T-helper 1 cell (primary cell): ENCODE results near the gene WFDC10A.
"Not testable (repeated sequence)": the region's sequence is repeated elsewhere in the genome, so short reads cannot be mapped to it uniquely, and the experiment has no call there.

Source experiments
- DNase-seq, 5 donors: peaks; one replicate each; pipeline ENCODE4 v3.0.0-alpha.2; 2012 to 2020
- total RNA-seq, 4 donors: gene quantifications; one replicate each; lab custom pipeline; 2026; lab: John Stamatoyannopoulos, UW

Gene WFDC10A
- total RNA-seq, result 0 reads per million in 4 donors

DNA sequence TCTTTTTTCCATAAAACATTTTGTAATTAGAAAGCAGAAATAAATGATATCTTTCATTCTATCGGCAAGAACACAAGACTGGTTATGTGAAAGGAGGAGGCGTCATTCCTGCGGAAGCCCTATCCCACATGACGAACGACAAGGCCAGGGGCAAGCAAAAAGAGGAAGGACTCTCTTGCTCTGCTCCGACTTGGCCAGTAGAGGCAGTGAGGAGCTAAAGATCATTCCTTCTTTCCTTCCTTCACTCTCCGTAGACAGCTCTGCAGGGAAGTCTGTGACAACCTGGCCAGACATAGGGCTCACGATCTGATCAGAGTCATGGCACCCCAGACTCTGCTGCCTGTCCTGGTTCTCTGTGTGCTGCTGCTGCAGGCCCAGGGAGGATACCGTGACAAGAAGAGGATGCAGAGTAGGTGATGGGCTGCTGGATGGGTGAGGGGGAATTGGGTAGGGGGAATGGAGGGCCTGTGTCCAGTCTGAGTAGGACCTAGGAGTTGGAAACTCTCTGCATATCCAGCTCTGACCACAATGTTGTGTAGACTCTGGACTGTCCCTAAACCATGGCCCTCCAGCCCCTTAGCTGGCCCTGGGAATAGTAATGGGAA, at the start of gene WFDC10A:
TSS of gene WFDC10A (plus strand) at position 244 of the 605 bp plus-strand sequence. CDS start at position 319, 75 bp downstream.
- DNase-seq, result peak in 1 of 5 donors; percentile 7

DNA sequence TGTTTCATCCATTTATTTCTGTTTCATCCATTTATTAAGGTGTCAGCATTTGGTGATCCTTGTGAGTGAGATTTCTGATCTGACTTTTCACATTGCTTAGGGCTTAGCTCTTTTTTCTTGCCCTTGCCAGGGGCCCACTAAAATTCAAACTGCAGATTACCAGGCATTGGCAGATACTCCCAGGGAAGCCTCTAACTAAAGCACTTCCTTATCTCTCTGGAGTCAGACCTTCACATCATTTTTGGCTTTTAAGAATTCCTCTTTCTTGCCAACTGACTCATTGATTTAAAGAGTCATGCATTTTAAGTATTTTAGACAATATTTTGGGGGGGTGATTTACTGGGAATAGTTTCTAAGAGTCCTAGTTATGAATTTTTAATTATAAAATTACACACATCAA, 47.8 kb upstream of the WFDC10A start:
- DNase-seq, result no peak

DNA sequence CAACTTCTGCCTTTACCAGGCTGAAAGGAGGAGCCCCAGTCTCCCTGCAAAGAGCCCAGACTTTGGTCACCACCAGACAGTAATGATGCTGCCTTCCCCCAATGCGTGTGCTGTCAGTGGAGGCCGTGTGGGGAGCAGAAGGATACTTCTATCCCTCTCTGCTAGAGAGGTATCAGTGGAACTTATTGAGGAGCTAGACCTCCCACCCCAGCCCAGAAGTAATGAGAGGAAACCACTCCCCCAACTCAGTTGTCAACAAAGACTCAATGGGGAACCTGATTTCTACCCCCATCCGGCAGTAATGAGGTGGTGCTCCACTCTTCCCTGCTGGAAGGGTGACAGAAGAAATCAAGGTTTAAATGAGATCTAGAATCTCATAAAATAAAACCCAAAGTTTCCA, 46.0 kb upstream of the WFDC10A start:
- no peak for DNase-seq

- DNase-seq, result not testable (repeated sequence)
Observed at GRCh38 chr20:45584294-45584693, 45.2 kb upstream of the WFDC10A start.

DNA sequence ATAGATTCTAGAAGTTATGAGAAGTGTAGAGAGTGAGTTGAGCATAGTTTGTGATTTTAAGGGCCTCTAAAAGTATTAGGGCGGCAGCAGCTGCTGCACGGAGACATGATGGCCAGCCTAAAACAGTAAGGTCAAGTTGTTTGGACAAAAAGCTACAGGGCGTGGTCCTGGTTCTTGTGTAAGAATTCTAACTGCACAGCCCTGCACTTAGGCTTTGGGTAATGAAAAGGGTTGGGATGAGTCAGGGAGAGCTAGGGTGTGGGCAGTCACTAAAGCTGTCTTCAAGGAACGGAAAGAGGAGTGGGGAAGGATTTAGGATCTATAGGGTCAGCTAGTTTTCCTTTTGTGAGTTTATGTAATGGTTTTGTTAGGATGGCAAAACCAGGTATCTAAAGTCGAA, 43.6 kb upstream of the WFDC10A start:
- DNase-seq, result not testable (repeated sequence)

DNA sequence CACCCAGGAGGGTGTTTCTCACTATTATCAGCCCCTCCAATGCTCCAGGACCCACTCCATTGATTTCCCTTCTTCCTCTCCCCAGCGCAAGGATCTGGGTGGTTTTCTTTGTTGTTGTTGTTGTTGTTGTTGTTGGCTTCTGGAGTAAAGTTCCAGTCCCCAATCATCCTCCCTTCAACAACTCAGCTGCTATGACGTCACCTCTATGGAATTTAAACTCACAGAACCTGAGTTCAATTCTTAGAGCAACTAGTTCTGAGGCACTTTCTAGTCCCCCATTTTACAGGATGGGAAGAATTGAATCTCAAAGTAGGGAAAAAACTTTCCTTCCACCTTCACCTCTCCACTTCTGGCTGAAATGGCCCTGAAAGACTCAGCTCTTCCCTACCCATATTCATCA, 40.7 kb upstream of the WFDC10A start:
- no peak for DNase-seq

GRCh38 chr20:45589725-45590124, 39.8 kb upstream of the WFDC10A start:
- no peak for DNase-seq

- DNase-seq, result peak in 1 of 5 donors; percentile 33
Observed at GRCh38 chr20:45592574-45593189, 36.9 kb upstream of the WFDC10A start.

- DNase-seq, result no peak
Observed at GRCh38 chr20:45593498-45593897, 36.0 kb upstream of the WFDC10A start.

GRCh38 chr20:45595235-45595634, 34.3 kb upstream of the WFDC10A start:
- DNase-seq, result no peak

GRCh38 chr20:45607810-45608209, 21.7 kb upstream of the WFDC10A start:
- no peak for DNase-seq

DNA sequence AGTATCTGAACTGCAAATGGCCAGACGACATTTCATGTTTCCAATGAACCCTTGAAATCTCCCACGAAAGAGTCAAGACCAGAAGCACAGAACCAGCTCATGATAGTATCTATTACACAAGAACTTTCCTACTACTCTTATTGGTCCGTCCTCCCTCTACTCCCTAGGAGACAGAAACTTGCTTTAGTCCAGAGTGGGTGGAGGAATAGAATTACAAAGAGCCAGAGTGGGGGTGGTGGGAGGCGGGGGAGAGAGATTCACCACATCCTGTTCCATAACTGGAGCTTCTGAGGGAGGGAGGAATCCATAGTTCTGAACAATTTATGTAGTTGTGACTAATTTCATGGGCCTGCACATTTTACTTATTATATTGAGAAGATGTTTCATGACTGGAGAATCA, 18.5 kb upstream of the WFDC10A start:
- DNase-seq, result peak in 1 of 5 donors; percentile 12

DNA sequence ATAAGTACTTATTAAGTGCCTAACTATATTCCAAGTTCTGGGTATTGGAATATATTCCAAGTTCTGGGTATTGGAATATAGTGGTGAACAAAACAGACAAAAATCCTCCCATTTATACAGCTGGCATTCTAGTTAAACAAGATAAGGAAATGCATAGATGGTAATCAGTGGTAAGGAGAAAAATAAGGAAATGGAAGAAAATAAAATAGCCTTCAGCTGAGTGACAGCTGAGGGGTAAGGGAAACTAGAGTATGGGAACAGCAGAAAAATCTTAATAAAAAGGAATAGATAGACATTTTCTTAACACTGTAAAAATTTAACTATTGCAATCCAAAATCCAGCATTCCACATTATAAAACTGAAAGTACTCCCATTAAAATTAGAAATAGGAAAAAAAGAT, 17.2 kb upstream of the WFDC10A start:
- no peak for DNase-seq

GRCh38 chr20:45617591-45617990, 11.9 kb upstream of the WFDC10A start:
- no peak for DNase-seq

DNA sequence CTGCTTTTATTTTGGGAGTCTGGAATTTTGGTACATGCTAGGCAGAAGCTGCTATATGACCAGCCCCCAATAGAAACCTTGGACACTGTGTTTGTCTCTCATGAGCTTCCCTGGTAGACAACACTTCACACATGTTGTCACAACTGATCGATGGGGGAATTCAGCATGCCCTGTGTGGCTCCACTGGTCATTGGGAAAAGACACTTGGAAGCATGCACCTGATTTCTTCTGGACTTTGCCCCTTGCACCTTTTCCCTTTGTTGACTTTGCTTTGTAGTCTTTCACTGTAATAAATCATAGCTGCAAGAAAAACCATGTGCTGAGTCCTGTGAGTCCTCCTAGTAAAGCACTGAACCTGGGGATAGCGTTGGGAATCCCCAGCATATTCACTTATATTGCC, 7.9 kb upstream of the WFDC10A start:
- no peak for DNase-seq

DNA sequence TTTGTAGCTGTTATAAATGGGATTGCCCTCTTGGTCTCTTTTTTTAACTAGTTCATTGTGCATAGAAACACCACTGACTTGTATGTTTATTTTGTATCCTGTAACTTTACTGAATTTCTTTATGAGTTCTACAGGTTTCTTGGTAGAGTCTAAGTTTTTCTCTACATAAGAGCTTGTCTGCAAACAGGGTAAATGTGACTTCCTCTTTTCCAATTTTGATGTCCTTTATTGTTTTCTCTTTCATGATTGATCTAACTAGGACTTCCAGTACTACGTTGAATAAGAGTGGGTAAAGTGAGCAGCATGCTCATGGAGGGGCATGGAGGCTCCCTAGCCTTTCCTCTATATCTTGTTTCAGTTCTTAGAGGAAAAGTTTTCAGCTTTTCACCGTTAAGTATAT, 3.0 kb upstream of the WFDC10A start:
- no peak for DNase-seq

DNA sequence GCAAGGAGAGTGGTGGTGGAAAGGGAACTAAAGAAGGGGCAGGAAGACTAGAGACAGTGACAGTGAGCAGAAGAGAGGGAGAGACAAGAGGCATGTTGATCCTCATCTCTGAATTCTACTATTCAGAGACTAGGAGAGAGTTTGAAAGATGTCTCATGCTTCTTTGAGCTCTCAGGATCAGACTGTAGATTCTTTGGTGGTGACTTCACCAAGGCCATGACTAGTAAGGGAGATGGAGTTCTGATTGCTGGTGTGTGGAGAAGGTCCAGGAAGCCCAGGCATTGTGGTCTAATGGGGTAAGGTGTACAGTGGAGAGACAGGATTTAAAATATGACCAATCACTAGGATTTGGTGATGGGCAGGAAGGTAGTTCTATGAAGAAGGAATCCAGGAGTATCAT, 832 bp downstream of the WFDC10A start:
- no peak for DNase-seq

GRCh38 chr20:45631184-45631583, 1.6 kb downstream of the WFDC10A start, which contains the start of gene WFDC9:
TSS of gene WFDC9 (minus strand) at chr20:45631284. CDS start at chr20:45610181, 21,103 bp downstream.
- no peak for DNase-seq

GRCh38 chr20:45636513-45636912, 7.0 kb downstream of the WFDC10A start:
- no peak for DNase-seq

GRCh38 chr20:45639687-45640086, 10.1 kb downstream of the WFDC10A start:
- no peak for DNase-seq

GRCh38 chr20:45641076-45641475, 11.5 kb downstream of the WFDC10A start:
- DNase-seq, result not testable (repeated sequence)

DNA sequence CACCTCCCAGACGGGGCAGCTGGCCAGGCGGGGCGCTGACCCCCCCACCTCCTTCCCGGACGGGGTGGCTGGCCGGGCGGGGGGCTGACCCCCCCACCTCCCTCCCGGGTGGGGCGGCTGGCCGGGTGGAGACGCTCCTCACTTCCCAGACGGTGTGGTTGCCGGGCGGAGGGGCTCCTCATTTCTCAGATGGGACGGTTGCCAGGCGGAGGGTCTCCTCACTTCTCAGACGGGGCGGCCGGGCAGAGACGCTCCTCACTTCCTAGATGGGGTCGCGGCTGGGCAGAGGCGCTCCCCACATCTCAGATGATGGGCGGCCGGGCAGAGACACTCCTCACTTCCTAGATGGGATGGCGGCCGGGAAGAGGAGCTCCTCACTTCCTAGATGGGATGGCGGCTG, 16.3 kb downstream of the WFDC10A start:
- not testable (repeated sequence) for DNase-seq

DNA sequence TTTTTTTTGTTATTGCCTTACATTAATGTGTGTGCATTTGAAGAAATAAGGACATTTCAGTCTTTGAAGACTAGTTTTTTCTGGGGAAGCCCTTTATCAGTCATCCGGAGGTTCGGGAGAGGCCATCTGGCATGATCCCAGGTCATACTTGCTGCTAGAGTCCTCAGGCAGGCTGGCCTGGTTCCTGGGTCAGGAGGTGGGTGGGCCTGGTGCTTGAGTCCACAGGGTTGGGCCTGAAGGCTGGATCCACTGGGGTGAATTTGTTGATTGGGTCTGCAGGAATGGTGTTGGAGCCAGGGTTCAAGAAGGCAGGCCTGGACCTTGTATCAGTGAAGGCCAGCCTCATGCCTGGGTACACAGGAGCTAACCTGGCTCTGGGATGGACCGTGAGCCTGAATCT, 17.3 kb downstream of the WFDC10A start:
- no peak for DNase-seq

GRCh38 chr20:45647441-45648050, 18.0 kb downstream of the WFDC10A start:
- DNase-seq, result no peak
